H4 (cell line): ENCODE results near the gene COL25A1. TPM values are rescaled to one million over a fixed set of nuclear protein-coding genes. Genes with fewer than 3 reads are reported as not detected.

ENCODE experiments used
- DNase-seq: peaks from one replicate; pipeline ENCODE4 v3.0.0-alpha.2; 2015; ENCODE audit warnings: low spot score
- total RNA-seq: library from RNA; depleted of rRNA; stranded (reverse); fragments of >200 nt; shearing (Covaris generic); gene quantifications from 2 replicates; pipeline ENCODE4 v1.2.3, GENCODE V29; 2014; rRNA removed

Gene COL25A1
- total RNA-seq, 1 experiment from 2014 or later, result 0.02 TPM

GRCh38 chr4:108763986-108764385 is 538.5 kb downstream of the COL25A1 start:
- no peak for DNase-seq

- no peak for DNase-seq
These were observed 539.2 kb downstream of the COL25A1 start for GRCh38 chr4:108763226-108763593.

GRCh38 chr4:108762559-108763225 is 539.8 kb downstream of the COL25A1 start, which contains the start of gene ETNPPL:
Gene ETNPPL, minus strand, starts transcription at chr4:108763053. Its CDS starts 155 bp downstream, at chr4:108762898.
- DNase-seq, result no peak

Other genes starting within 250 kb of the COL25A1 start
- 12.1 and 19.4 TPM in 2 replicates for gene SEC24B, start 131.2 kb upstream of the COL25A1 start, total RNA-seq